Measurements from ENCODE around the gene NECTIN4. TPM values are rescaled to one million over a fixed set of nuclear protein-coding genes. Genes with fewer than 3 reads are reported as not detected.

NECTIN4 gene
- total and polyA plus RNA-seq, 2 of the 13 experiments (the other 11 are each of a cell fraction or from before 2014, with no cell fraction given) = 5.9 to 12.4 TPM

GRCh38 chr1:161092621-161093028, 3.3 kb upstream of the NECTIN4 start (continued):
- TF ChIP-seq ZMAT5 (CRISPR knock-in tag; IDR thresholded peaks at IDR 0.05; ENCODE audit: borderline replicate concordance, low read depth) (no peak), ELF3 (CRISPR knock-in tag; IDR thresholded peaks at IDR 0.05) (no peak), BRF2 (CRISPR knock-in tag; IDR thresholded peaks at IDR 0.05) (no peak), SNRNP70 (IDR thresholded peaks at IDR 0.05; ENCODE audit: low read depth, low read length) (no peak), MEF2D (CRISPR knock-in tag; IDR thresholded peaks at IDR 0.05) (no peak), SRSF1 (optimal IDR thresholded peaks at IDR 0.05; ENCODE audit: low read depth, low read length) (no peak), SCMH1 (CRISPR knock-in tag; IDR thresholded peaks at IDR 0.05; ENCODE audit: borderline replicate concordance) (no peak), ZNF660 (CRISPR knock-in tag; IDR thresholded peaks at IDR 0.05; ENCODE audit: borderline replicate concordance, low read depth) (no peak), HOMEZ (CRISPR knock-in tag; IDR thresholded peaks at IDR 0.05; ENCODE audit: low read depth) (no peak)

- no peaks in the 10 kb centered on the region for H3K79me2 ChIP-seq (ENCODE audit: insufficient read depth, low read length)
- FAIRE-seq (no peak), ATAC-seq (no peak), DNase-seq (ENCODE audit: low spot score) (no peak)
- no peak overlapping the region for H3K4me3 ChIP-seq (replicated peaks in 1 of 3; ENCODE audit: insufficient read depth in 1 of 3, low read depth in 2 of 3, low read length in 3 of 3)
- in situ Hi-C loops (cut with HindIII; ENCODE audit: extremely low pct_ligation_motif_present, low pct_unique_long_range_greater_than_20kb) = loop anchor here (10.0 kb wide), 1 partner anchor 97 kb away; no protein-coding TSS in a partner anchor
- H3K4me2 ChIP-seq (ENCODE audit: low read depth, low read length) = no peak overlapping the region
- H3K27ac ChIP-seq (ENCODE audit: extremely low read length, insufficient read depth, low read length) = no peak overlapping the region
- ChIA-PET POLR2A (no interaction called here), CTCF (ENCODE audit: low intra/inter-chr PET ratio, low total read pairs) (no interaction called here)
- BruUV-seq (replicated peaks) = no TSS peak
- H3K27me3 ChIP-seq (ENCODE audit: control insufficient read depth in 1 of 2, insufficient read depth in 2 of 2, low read length in 2 of 2) = peaks cover 3 to 34% of the 10 kb centered on the region in 2 experiments; a peak in 3 of 5 replicates
- H2AFZ ChIP-seq (ENCODE audit: low read length) = no peak overlapping the region
- WGBS (ENCODE audit: low lambda C conversion rate) = 53% methylated on average over 7 of the region's 7 CpGs
- no peak overlapping the region for H3K9ac ChIP-seq (ENCODE audit: insufficient read depth, low read depth, low read length)
- intact Hi-C loops (cut with micrococcal nuclease; ENCODE audit: unreplicated experiment) = no loop called here
- no peaks in the 10 kb centered on the region for H3K36me3 ChIP-seq (replicated peaks in 1 of 2; ENCODE audit: control insufficient read depth in 1 of 2, insufficient read depth in 2 of 2, low read length in 2 of 2)
- H3K4me1 ChIP-seq (ENCODE audit: insufficient read depth, low read length) = 0 out of 2 replicates have a peak, but pooled peaks cover 12% of the 10 kb centered on the region
- no peaks in the 10 kb centered on the region for H4K20me1 ChIP-seq (ENCODE audit: insufficient read depth, low read length)
- H3K9me3 ChIP-seq (ENCODE audit: low read length) = no peaks in the 10 kb centered on the region
- TF ChIP-seq HOMEZ (CRISPR knock-in tag; IDR thresholded peaks at IDR 0.05; ENCODE audit: low read depth) (no peak), GLI4 (CRISPR knock-in tag; IDR thresholded peaks at IDR 0.05; ENCODE audit: borderline replicate concordance) (no peak), ZNF446 (CRISPR knock-in tag; IDR thresholded peaks at IDR 0.05) (no peak), SRSF4 (IDR thresholded peaks at IDR 0.05; ENCODE audit: low read depth, low read length, poor library complexity, severe bottlenecking) (no peak), JDP2 (CRISPR knock-in tag; IDR thresholded peaks at IDR 0.05; ENCODE audit: borderline replicate concordance) (no peak), SP140L (CRISPR knock-in tag; IDR thresholded peaks at IDR 0.05; ENCODE audit: borderline replicate concordance) (no peak), PAF1 (CRISPR knock-in tag; IDR thresholded peaks at IDR 0.05) (no peak)
Observed at GRCh38 chr1:161091796-161092507, 2.6 kb upstream of the NECTIN4 start.

All from HepG2 (cell line).